ENCODE data around the gene OSBPL8. TPM values are rescaled to one million over a fixed set of nuclear protein-coding genes. Genes with fewer than 3 reads are reported as not detected.

OSBPL8 gene
- total and polyA plus RNA-seq, 10 of the 15 experiments (the other 5 are each of a cell fraction or from before 2014, with no cell fraction given) = 10.4 to 58.0 (median 32.0) TPM

GRCh38 chr12:76417116-76417515, 142.5 kb downstream of the OSBPL8 start:
- intact Hi-C loops (cut with micrococcal nuclease; ENCODE audit: unreplicated experiment) = no loop called here
- H3K36me3 ChIP-seq (ENCODE audit: control insufficient read depth in 2 of 2, insufficient read depth in 2 of 2, low read length in 1 of 2) = no peaks in the 10 kb centered on the region
- in situ Hi-C loops (cut with MboI) = no loop called here
- H4K20me1 ChIP-seq (ENCODE audit: control insufficient read depth, insufficient read depth) = no peaks in the 10 kb centered on the region
- ChIA-PET POLR2A (interaction anchor here (0.7 kb wide), 1 partner anchor 62 kb away, joined by 3 read pairs; no protein-coding TSS in a partner anchor), CTCF (interaction anchor here (0.8 to 1.3 kb wide), 3 partner anchors 8 to 138 kb away, joined by 3 read pairs; no protein-coding TSS in a partner anchor), RAD21 (ENCODE audit: unreplicated experiment) (no interaction called here), SMC1A (ENCODE audit: uncharacterized antibody, unreplicated experiment) (interaction anchor here (0.7 to 1.4 kb wide), 3 partner anchors 8 to 58 kb away, joined by 3 to 4 read pairs (median 3); no protein-coding TSS in a partner anchor)
- no TSS peak for BruUV-seq (replicated peaks)
- no peak overlapping the region; the same call in 1 of the 2 replicates for H3K4me2 ChIP-seq (ENCODE audit: control insufficient read depth, insufficient read depth)
- no peak overlapping the region for H3K9ac ChIP-seq (ENCODE audit: control insufficient read depth, insufficient read depth, low read length)
- TF ChIP-seq RUNX3 (IDR thresholded peaks at IDR 0.05; ENCODE audit: low read length) (peak; percentile 57), IKZF2 (IDR thresholded peaks at IDR 0.05) (0 out of 4 replicates have a peak, but pooled peaks of 1 of the 2 experiments have one; percentile 7), MTA2 (IDR thresholded peaks at IDR 0.05; ENCODE audit: low read depth) (peak; percentile 69), JUNB (IDR thresholded peaks at IDR 0.05) (0 out of 2 replicates have a peak, but pooled peaks have one; percentile 11), SP1 (IDR thresholded peaks at IDR 0.05; ENCODE audit: low read depth, low read length) (no peak), WRNIP1 (IDR thresholded peaks at IDR 0.05; ENCODE audit: borderline replicate concordance, low read depth, low read length) (no peak)
- ATAC-seq (peak; percentile 64), FAIRE-seq (no peak), DNase-seq (ENCODE audit: low read depth, low spot score) (no peak)
- no peaks in the 10 kb centered on the region; the same call in 1 of the 2 replicates for H3K4me1 ChIP-seq (ENCODE audit: control insufficient read depth, insufficient read depth, low read length)
- no peak overlapping the region for H3K27ac ChIP-seq (ENCODE audit: control insufficient read depth, insufficient read depth)
- H2AFZ ChIP-seq (ENCODE audit: control insufficient read depth, low read depth, low read length) = no peak overlapping the region
- H3K79me2 ChIP-seq (ENCODE audit: control insufficient read depth, insufficient read depth, low read length) = no peaks in the 10 kb centered on the region
- no peaks in the 10 kb centered on the region for H3K27me3 ChIP-seq (replicated peaks in 1 of 2; ENCODE audit: control insufficient read depth in 2 of 2, insufficient read depth in 2 of 2, low read length in 1 of 2)
- no peak overlapping the region for H3K4me3 ChIP-seq
- no peaks in the 10 kb centered on the region for H3K9me3 ChIP-seq (replicated peaks; ENCODE audit: control insufficient read depth, insufficient read depth, low read length)

- FAIRE-seq = no peak
- Histone ChIP-seq H3K9ac (ENCODE audit: control insufficient read depth, insufficient read depth, low read length) (no peak overlapping the region), H3K9me3 (replicated peaks; ENCODE audit: control insufficient read depth, insufficient read depth, low read length) (no peaks in the 10 kb centered on the region), H4K20me1 (ENCODE audit: control insufficient read depth, insufficient read depth) (no peaks in the 10 kb centered on the region), H3K4me2 (ENCODE audit: control insufficient read depth, insufficient read depth) (no peak overlapping the region), H3K4me3 (no peak overlapping the region), H3K36me3 (ENCODE audit: control insufficient read depth in 2 of 2, insufficient read depth in 2 of 2, low read length in 1 of 2) (no peaks in the 10 kb centered on the region), H3K27ac (ENCODE audit: control insufficient read depth, insufficient read depth) (no peak overlapping the region), H3K4me1 (ENCODE audit: control insufficient read depth, insufficient read depth, low read length) (no peaks in the 10 kb centered on the region; the same call in 1 of the 2 replicates), H3K79me2 (ENCODE audit: control insufficient read depth, insufficient read depth, low read length) (no peaks in the 10 kb centered on the region), H2AFZ (ENCODE audit: control insufficient read depth, low read depth, low read length) (no peak overlapping the region), H3K27me3 (replicated peaks in 1 of 2; ENCODE audit: control insufficient read depth in 2 of 2, insufficient read depth in 2 of 2, low read length in 1 of 2) (no peaks in the 10 kb centered on the region)
- ATAC-seq = no peak
- intact Hi-C loops (cut with micrococcal nuclease; ENCODE audit: unreplicated experiment) = no loop called here
- no peak for DNase-seq (ENCODE audit: low read depth, low spot score)
- SMC1A ChIA-PET (ENCODE audit: uncharacterized antibody, unreplicated experiment) = no interaction called here
- RAD21 ChIA-PET (ENCODE audit: unreplicated experiment) = no interaction called here
- POLR2A ChIA-PET = no interaction called here
- CTCF ChIA-PET = no interaction called here
- in situ Hi-C loops (cut with MboI) = no loop called here
- no TSS peak for BruUV-seq (replicated peaks)
- 96% methylated on average over 4 of the region's 4 CpGs for WGBS (ENCODE audit: insufficient coverage, insufficient replicate concordance, low lambda C conversion rate, missing lambda C conversion rate)
- no peak for TF ChIP-seq SPI1 (IDR thresholded peaks at IDR 0.05; ENCODE audit: borderline replicate concordance, insufficient read depth, low read depth, low read length)
- TF ChIP-seq NR2C1 (IDR thresholded peaks at IDR 0.05) = no peak
- TF ChIP-seq HDAC6 (IDR thresholded peaks at IDR 0.05; ENCODE audit: unreplicated experiment) = no peak
- no peak for TF ChIP-seq POLR2AphosphoS2 (IDR thresholded peaks at IDR 0.05; ENCODE audit: low read depth, low read length)
- no peak for TF ChIP-seq RELB (IDR thresholded peaks at IDR 0.05; ENCODE audit: low read depth)
- no peak for TF ChIP-seq KDM1A (IDR thresholded peaks at IDR 0.05; ENCODE audit: borderline replicate concordance)
- TF ChIP-seq IKZF2 (IDR thresholded peaks at IDR 0.05) = no peak
- TF ChIP-seq BCL11A (IDR thresholded peaks at IDR 0.05; ENCODE audit: low read depth, low read length) = no peak
These were observed 146.4 kb downstream of the OSBPL8 start for GRCh38 chr12:76413121-76413520.

Data from GM12878 (cell line).